Heart right ventricle (tissue), 16 donors: ENCODE data around the gene CPSF4L. TPM values are rescaled to one million over a fixed set of nuclear protein-coding genes. Genes with fewer than 3 reads are reported as not detected.

Experiments used
- ATAC-seq, 8 donors: fragments of 200-7000 bp; cut with Tn5 transposase; one replicate each; pipeline ENCODE4 v1.9.1; 2020; ENCODE audit warnings: mild to moderate bottlenecking in 8 of 8, moderate library complexity in 8 of 8, moderate number of reproducible peaks in 1 of 8
- DNase-seq, 2 donors: peaks; one replicate each; pipeline ENCODE4 v3.0.0-alpha.2; 2020
- H3K27ac ChIP-seq, 10 donors: fragments of 200-600 bp; sonication (generic) in 2 of 10; one replicate each; pipeline versions ENCODE4 v1.5.0 to v1.8.0; 2020 to 2022; ENCODE audit warnings: mild to moderate bottlenecking in 3 of 10
- H3K27me3 ChIP-seq, 7 donors: fragments of 200-600 bp; one replicate each; pipeline ENCODE4 v1.8.0; 2021 to 2022; ENCODE audit warnings: mild to moderate bottlenecking in 2 of 7
- H3K36me3 ChIP-seq, 9 donors: fragments of 200-600 bp; sonication (generic) in 1 of 9; one replicate each; pipeline versions ENCODE4 v1.5.0 to v1.8.0; 2020 to 2022; ENCODE audit warnings: mild to moderate bottlenecking in 2 of 9
- H3K4me1 ChIP-seq, 9 donors: fragments of 200-600 bp; sonication (generic) in 1 of 9; one replicate each; pipeline versions ENCODE4 v1.5.0 to v1.8.0; 2020 to 2022; ENCODE audit warnings: mild to moderate bottlenecking in 4 of 9
- H3K4me3 ChIP-seq, 10 donors: fragments of 200-600 bp; sonication (generic) in 2 of 10; one replicate each; pipeline versions ENCODE4 v1.5.0 to v1.8.0; 2020 to 2022; ENCODE audit warnings: mild to moderate bottlenecking in 7 of 10, moderate library complexity in 2 of 10
- H3K9me3 ChIP-seq, 11 donors: fragments of 200-600 bp in 10 of 11; sonication (generic) in 2 of 11; one replicate each; pipeline versions ENCODE4 v1.5.0 to v1.8.0; 2013 to 2022; ENCODE audit warnings: mild to moderate bottlenecking in 2 of 11, control low read depth in 1 of 11, moderate library complexity in 1 of 11
- CTCF ChIP-seq, 9 donors: fragments of 200-600 bp; sonication (generic) in 2 of 9; IDR thresholded peaks; one replicate each; pipeline versions ENCODE4 v1.5.0 to v1.8.0; 2021 to 2022; ENCODE audit warnings: antibody characterized with exemption in 9 of 9, mild to moderate bottlenecking in 5 of 9, moderate library complexity in 1 of 9
- WGBS, 2 donors: extraction: QIAGEN DNeasy Blood & Tissue Kit; methylation state at CpG; one replicate each; pipeline ENCODE4 v1.1.7; 2013; ENCODE audit warnings: inconsistent platforms in 1 of 2; 5-methylcytosine and 5-hydroxymethylcytosine counted together
- intact Hi-C, 10 donors: fragments of 100-400 bp; cut with DNase I; formaldehyde crosslinking; loops; one replicate each; pipeline versions ENCODE4 v1.11.1 to v1.14.2; 2022
- polyA plus RNA-seq, 2 donors: library from polyadenylated mRNA; stranded (reverse); fragments of 200-250 nt; gene quantifications; one replicate each; pipeline ENCODE4 v1.2.3, GENCODE V29; 2013
- total RNA-seq, 10 donors: library from RNA; stranded (reverse); fragmentation: NEBNext Ultra II Directional in 3 of 10; extraction: Animal tissue kit (Norgen Biotek cat#: 25700) in 3 of 10; gene quantifications; one replicate each; pipeline versions ENCODE4 v1.2.1 to v1.2.4, GENCODE V29; 2021 to 2023
- donor health status: Arrhythmogenic right ventricular cardiomyopathy.
- donor health status: ischemic (EF 13 %, LVEDD 7.1; RV severe dilation, severe dysfunction).
- donor health status: healthy with polysubstance abuse.
- donor health status: DM: no; HTN: yes; CAD: no.
- donor health status: DM: no; HTN: no; CAD: no.
- donor health status: ischemic (EF 25% LVEDD 6.9; RV normal size, moderate dysfunction).
- donor health status: ischemic (EF 25% LVEDD 5.7; RV mildly dilated, moderate dysfunction).
- donor health status: healthy.
- donor health status: DM: yes; HTN: yes; CAD: no.
- donor health status: Ischemic cardiomyopathy.
- donor health status: ischemic (EF 35%, LVEDD 5.7; RV mildly dilated, moderate dysfunction).
- donor health status: nonischemic (EF 11% LVEDD 7.7; RV severe dilation, severe dysfunction).
- donor health status: DM: yes; HTN: yes; CAD: no.
- donor health status: PGD.
- donor health status: ischemic (EF 29% LVEDD 5.4; RV normal size, mild dysfunction).
- donor health status: nonischemic (EF 23%, LVEDD 6.1; RV moderate dilation, normal function).

CPSF4L gene
- total and polyA plus RNA-seq, 12 donors, result not detected

GRCh38 chr17:73308017-73308823, 46.5 kb upstream of the CPSF4L start:
- WGBS, 2 donors, result 18 to 38% methylated on average over 23 of the region's 23 CpGs
- H3K27me3 ChIP-seq, result no peaks in the 10 kb centered on the region
- peak; percentile 79 to 92 for DNase-seq
- peak overlapping the region; percentile 73 to 99 (median 98) for H3K27ac ChIP-seq
- H3K9me3 ChIP-seq, result no peaks in the 10 kb centered on the region
- intact Hi-C loops, result loop anchor here in 4 of 10 donors (2.0 to 5.0 kb wide), 3 partner anchors 15 to 59 kb away; no protein-coding TSS in a partner anchor
- H3K4me3 ChIP-seq, result peak overlapping the region; percentile 28 to 100 (median 94)
- TF ChIP-seq CTCF (IDR thresholded peaks at IDR 0.05), result no peak
- peaks cover 37 to 81% (median 76%) of the 10 kb centered on the region in 9 donors for H3K4me1 ChIP-seq
- H3K36me3 ChIP-seq, result peaks cover 0 to 7% (median 0%) of the 10 kb centered on the region in 9 donors
- peak in 7 of 8 donors; percentile 4 to 36 (median 20) for ATAC-seq

GRCh38 chr17:73307130-73307529, 45.5 kb upstream of the CPSF4L start:
- Histone ChIP-seq H3K27ac (peak overlapping the region in 9 of 10 donors; percentile 97 to 99 (median 99)), H3K9me3 (no peaks in the 10 kb centered on the region), H3K27me3 (no peaks in the 10 kb centered on the region), H3K36me3 (peaks cover 0 to 7% (median 0%) of the 10 kb centered on the region in 9 donors), H3K4me1 (peaks cover 38 to 83% (median 79%) of the 10 kb centered on the region in 9 donors), H3K4me3 (peak overlapping the region in 1 of 10 donors; percentile 4)
- TF ChIP-seq CTCF (IDR thresholded peaks at IDR 0.05), result no peak
- ATAC-seq (no peak), DNase-seq (peak in 1 of 2 donors; percentile 64)
- intact Hi-C loops, result loop anchor here in 2 of 10 donors (5.0 kb wide), 1 partner anchor 60 kb away; no protein-coding TSS in a partner anchor
- WGBS, 2 donors, result 55 to 68% methylated on average over 5 to 8 of the region's 9 CpGs

- no peak for DNase-seq
- intact Hi-C loops, result loop anchor here in 3 of 10 donors (1.0 to 5.0 kb wide), 2 partner anchors 17 to 61 kb away; no protein-coding TSS in a partner anchor
These were observed 44.5 kb upstream of the CPSF4L start for GRCh38 chr17:73305845-73306836.

More at GRCh38 chr17:73305845-73306836, 44.5 kb upstream of the CPSF4L start:
- Histone ChIP-seq H3K4me1 (peaks cover 38 to 93% (median 87%) of the 10 kb centered on the region in 9 donors), H3K9me3 (no peaks in the 10 kb centered on the region), H3K27ac (peak overlapping the region; percentile 33 to 99 (median 98)), H3K4me3 (peak overlapping the region in 8 of 10 donors; percentile 6 to 49 (median 41)), H3K36me3 (peaks cover 0 to 7% (median 0%) of the 10 kb centered on the region in 9 donors), H3K27me3 (no peaks in the 10 kb centered on the region)
- no peak for TF ChIP-seq CTCF (IDR thresholded peaks at IDR 0.05)
- no peak for ATAC-seq
- 42 to 58% methylated on average over 11 of the region's 11 CpGs for WGBS, 2 donors
